ENCODE data around the gene STARD8.

Gene STARD8

GRCh38 chrX:68699960-68700746 is 52.7 kb downstream of the STARD8 start:
- Mint-ChIP-seq H3K4me1 (peaks cover 16% of the 10 kb centered on the region), H3K27me3 (ENCODE audit: low read depth) (peaks cover 3% of the 10 kb centered on the region), H3K9me3 (peaks cover 5% of the 10 kb centered on the region), H3K36me3 (ENCODE audit: low read depth) (no peaks in the 10 kb centered on the region), H3K4me3 (no peak overlapping the region), H3K27ac (peak overlapping the region in 1 of 3 experiments; percentile 97)
- TF ChIP-seq CTCF (IDR thresholded peaks at IDR 0.05; ENCODE audit: unreplicated experiment in 3 of 3): no peak

GRCh38 chrX:68703369-68703768 is 55.9 kb downstream of the STARD8 start:
- no peak overlapping the region for H3K27ac Mint-ChIP-seq
- no peak overlapping the region for H3K4me3 Mint-ChIP-seq
- no peaks in the 10 kb centered on the region for H3K27me3 Mint-ChIP-seq (ENCODE audit: low read depth)
- no peaks in the 10 kb centered on the region for H3K4me1 Mint-ChIP-seq
- no peak for TF ChIP-seq CTCF (IDR thresholded peaks at IDR 0.05; ENCODE audit: unreplicated experiment in 3 of 3)
- no peaks in the 10 kb centered on the region for H3K36me3 Mint-ChIP-seq (ENCODE audit: low read depth)
- peaks cover 5% of the 10 kb centered on the region for H3K9me3 Mint-ChIP-seq

GRCh38 chrX:68703846-68704245 is 56.4 kb downstream of the STARD8 start:
- Mint-ChIP-seq H3K36me3 (ENCODE audit: low read depth) (no peaks in the 10 kb centered on the region), H3K27ac (no peak overlapping the region), H3K9me3 (peaks cover 5% of the 10 kb centered on the region), H3K4me1 (no peaks in the 10 kb centered on the region), H3K4me3 (no peak overlapping the region), H3K27me3 (ENCODE audit: low read depth) (no peaks in the 10 kb centered on the region)
- TF ChIP-seq CTCF (IDR thresholded peaks at IDR 0.05; ENCODE audit: unreplicated experiment in 3 of 3): no peak

GRCh38 chrX:68705986-68706385 is 58.5 kb downstream of the STARD8 start:
- peaks cover 5% of the 10 kb centered on the region for H3K9me3 Mint-ChIP-seq
- no peaks in the 10 kb centered on the region for H3K36me3 Mint-ChIP-seq (ENCODE audit: low read depth)
- H3K4me3 Mint-ChIP-seq: no peak overlapping the region
- TF ChIP-seq CTCF (IDR thresholded peaks at IDR 0.05; ENCODE audit: unreplicated experiment in 3 of 3): no peak
- no peaks in the 10 kb centered on the region for H3K27me3 Mint-ChIP-seq (ENCODE audit: low read depth)
- H3K27ac Mint-ChIP-seq: no peak overlapping the region
- no peaks in the 10 kb centered on the region for H3K4me1 Mint-ChIP-seq

GRCh38 chrX:68708503-68709290 is 61.2 kb downstream of the STARD8 start:
- Mint-ChIP-seq H3K27ac (no peak overlapping the region), H3K9me3 (peaks cover 5% of the 10 kb centered on the region), H3K4me1 (no peaks in the 10 kb centered on the region), H3K4me3 (no peak overlapping the region), H3K27me3 (ENCODE audit: low read depth) (no peaks in the 10 kb centered on the region), H3K36me3 (ENCODE audit: low read depth) (peaks cover 5% of the 10 kb centered on the region)
- TF ChIP-seq CTCF (IDR thresholded peaks at IDR 0.05; ENCODE audit: unreplicated experiment in 3 of 3): no peak

Data from nephron (organoid).